Stomach (tissue), 4 donors: ENCODE measurements around the gene SVIL.

ENCODE experiments used
- CTCF ChIP-seq, 7 experiments: fragments of 450-650 bp in 4 of 7; fragments of 200-600 bp in 3 of 7; sonication (generic) in 3 of 7; IDR thresholded peaks; one replicate each; pipeline ENCODE4 v1.5.1; 2016 to 2019; ENCODE audit warnings: antibody characterized with exemption in 7 of 7, control low read depth in 2 of 7, mild to moderate bottlenecking in 1 of 7
- POLR2A ChIP-seq, 4 donors: fragments of 450-650 bp; IDR thresholded peaks; one replicate each; pipeline ENCODE4 v1.6.1; 2016; ENCODE audit warnings: antibody characterized with exemption in 4 of 4, control low read depth in 2 of 4, mild to moderate bottlenecking in 1 of 4, moderate library complexity in 1 of 4

GRCh38 chr10:29499993-29500537, 134.7 kb downstream of the SVIL start:
- TF ChIP-seq POLR2A (IDR thresholded peaks at IDR 0.05) (no peak), CTCF (IDR thresholded peaks at IDR 0.05) (no peak)
